PC-3 (cell line): Measurements from ENCODE around the gene ABCB8.

Experiments used
- EZH2 ChIP-seq: fragments of 300-600 bp; sonication (generic); IDR thresholded peaks from one replicate; pipeline ENCODE4 v1.6.1; 2017; ENCODE audit warnings: antibody characterized with exemption, mild to moderate bottlenecking, low read length; ENCODE audit not compliant: unreplicated experiment
- EZH2phosphoT487 ChIP-seq: fragments of 300-600 bp; sonication (generic); IDR thresholded peaks from 2 replicates; pipeline ENCODE4 v1.6.1; 2018; ENCODE audit warnings: mild to moderate bottlenecking, antibody characterized with exemption, low read length, borderline replicate concordance
- TF ChIP-seq, protein P1 (sequence below): fragments of 300-600 bp; sonication (generic); conservative IDR thresholded peaks from 2 replicates; pipeline ENCODE4 v1.5.1; 2017; ENCODE audit warnings: antibody characterized with exemption, low read depth, mild to moderate bottlenecking, low read length

DNA sequence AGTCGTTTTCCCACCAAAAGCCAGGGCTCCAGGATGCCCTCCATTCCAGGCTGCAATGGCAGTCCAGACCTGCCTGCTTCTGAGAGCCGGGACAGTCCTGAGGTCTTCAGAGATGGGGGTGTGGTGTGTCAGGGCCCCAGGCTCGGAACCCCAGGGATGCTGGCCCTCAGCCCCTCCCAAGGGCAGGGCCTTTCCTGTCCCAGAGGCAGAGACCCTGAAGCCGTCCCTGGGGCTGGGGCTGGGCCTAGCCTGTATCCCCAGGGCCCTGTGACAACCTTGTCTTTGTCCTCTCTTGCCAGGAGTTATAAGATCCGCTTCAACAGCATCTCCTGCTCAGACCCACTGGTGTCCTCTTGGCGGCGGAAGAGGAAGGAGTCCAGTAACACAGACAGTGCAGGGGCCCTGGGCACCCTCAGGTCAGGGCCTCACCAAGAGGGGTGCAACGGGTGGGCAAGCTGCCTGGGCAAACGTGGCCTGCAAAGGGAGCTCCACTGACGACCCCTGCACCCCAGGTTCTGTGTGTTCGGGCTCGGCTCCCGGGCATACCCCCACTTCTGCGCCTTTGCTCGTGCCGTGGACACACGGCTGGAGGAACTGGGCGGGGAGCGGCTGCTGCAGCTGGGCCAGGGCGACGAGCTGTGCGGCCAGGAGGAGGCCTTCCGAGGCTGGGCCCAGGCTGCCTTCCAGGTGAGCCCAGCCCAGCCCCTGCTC, 21.5 kb upstream of the ABCB8 start:
- TF ChIP-seq, protein P1, sequence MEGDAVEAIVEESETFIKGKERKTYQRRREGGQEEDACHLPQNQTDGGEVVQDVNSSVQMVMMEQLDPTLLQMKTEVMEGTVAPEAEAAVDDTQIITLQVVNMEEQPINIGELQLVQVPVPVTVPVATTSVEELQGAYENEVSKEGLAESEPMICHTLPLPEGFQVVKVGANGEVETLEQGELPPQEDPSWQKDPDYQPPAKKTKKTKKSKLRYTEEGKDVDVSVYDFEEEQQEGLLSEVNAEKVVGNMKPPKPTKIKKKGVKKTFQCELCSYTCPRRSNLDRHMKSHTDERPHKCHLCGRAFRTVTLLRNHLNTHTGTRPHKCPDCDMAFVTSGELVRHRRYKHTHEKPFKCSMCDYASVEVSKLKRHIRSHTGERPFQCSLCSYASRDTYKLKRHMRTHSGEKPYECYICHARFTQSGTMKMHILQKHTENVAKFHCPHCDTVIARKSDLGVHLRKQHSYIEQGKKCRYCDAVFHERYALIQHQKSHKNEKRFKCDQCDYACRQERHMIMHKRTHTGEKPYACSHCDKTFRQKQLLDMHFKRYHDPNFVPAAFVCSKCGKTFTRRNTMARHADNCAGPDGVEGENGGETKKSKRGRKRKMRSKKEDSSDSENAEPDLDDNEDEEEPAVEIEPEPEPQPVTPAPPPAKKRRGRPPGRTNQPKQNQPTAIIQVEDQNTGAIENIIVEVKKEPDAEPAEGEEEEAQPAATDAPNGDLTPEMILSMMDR: no peak
- no peak for TF ChIP-seq EZH2
- TF ChIP-seq EZH2phosphoT487: no peak
